ENCODE data around the gene ATP2B1.

DNA sequence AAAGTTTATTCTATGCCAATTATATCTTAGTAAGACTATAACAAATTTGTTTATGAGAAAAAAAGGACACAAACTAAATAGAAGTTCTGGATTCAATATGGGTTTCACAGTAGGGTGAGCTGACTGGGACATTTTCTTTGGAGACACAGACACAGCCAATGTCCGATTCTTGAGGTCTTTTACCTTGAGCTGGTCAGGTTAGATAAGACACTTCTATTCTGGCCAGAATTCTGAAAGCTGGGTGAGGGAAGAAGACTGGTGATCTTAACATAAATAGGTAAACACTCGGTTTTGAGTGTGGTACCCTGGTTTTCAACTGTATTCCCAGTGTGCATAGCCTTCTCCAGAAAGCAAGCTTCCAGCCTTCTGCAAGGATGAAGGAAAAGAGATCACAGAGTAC, 10.0 kb downstream of the ATP2B1 start:
- no peak for TF ChIP-seq POLR2A (IDR thresholded peaks at IDR 0.05)
- TF ChIP-seq, protein P1, sequence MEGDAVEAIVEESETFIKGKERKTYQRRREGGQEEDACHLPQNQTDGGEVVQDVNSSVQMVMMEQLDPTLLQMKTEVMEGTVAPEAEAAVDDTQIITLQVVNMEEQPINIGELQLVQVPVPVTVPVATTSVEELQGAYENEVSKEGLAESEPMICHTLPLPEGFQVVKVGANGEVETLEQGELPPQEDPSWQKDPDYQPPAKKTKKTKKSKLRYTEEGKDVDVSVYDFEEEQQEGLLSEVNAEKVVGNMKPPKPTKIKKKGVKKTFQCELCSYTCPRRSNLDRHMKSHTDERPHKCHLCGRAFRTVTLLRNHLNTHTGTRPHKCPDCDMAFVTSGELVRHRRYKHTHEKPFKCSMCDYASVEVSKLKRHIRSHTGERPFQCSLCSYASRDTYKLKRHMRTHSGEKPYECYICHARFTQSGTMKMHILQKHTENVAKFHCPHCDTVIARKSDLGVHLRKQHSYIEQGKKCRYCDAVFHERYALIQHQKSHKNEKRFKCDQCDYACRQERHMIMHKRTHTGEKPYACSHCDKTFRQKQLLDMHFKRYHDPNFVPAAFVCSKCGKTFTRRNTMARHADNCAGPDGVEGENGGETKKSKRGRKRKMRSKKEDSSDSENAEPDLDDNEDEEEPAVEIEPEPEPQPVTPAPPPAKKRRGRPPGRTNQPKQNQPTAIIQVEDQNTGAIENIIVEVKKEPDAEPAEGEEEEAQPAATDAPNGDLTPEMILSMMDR (IDR thresholded peaks at IDR 0.05) = no peak
